Panc1 (cell line): ENCODE data around the gene OTUD3. TPM values are rescaled to one million over a fixed set of nuclear protein-coding genes. Genes with fewer than 3 reads are reported as not detected.

ENCODE experiments used
- ATAC-seq: fragments of 200-7000 bp; cut with Tn5 transposase; 2 replicates; pipeline ENCODE4 v1.9.1; 2020; ENCODE audit warnings: mild to moderate bottlenecking, moderate library complexity
- BruUV-seq: library from RNA; stranded (reverse); fragments of 400-500 nt; replicated peaks from 2 replicates; lab custom pipeline; 2021; lab: Mats Ljungman, UMichigan
- CTCF ChIA-PET: fragments of 300-600 bp; sonication (Branson Sonifier 250); formaldehyde crosslinking; loops from one replicate; lab custom pipeline; 2022; ENCODE audit warnings: antibody characterized with exemption; lab: Charles Lee
- POLR2A ChIA-PET: fragments of 300-600 bp; sonication (Branson Sonifier 250); formaldehyde crosslinking; loops from one replicate; lab custom pipeline; 2022; ENCODE audit warnings: antibody characterized with exemption; lab: Charles Lee
- DNase-seq: peaks from one replicate; pipeline ENCODE4 v3.0.0-alpha.2; 2010; ENCODE audit warnings: low read depth, low spot score
- H3K27ac ChIP-seq: 2 replicates; pipeline ENCODE4 v1.5.1; 2011; ENCODE audit warnings: mild to moderate bottlenecking, low read length, inconsistent platforms
- H3K27me3 ChIP-seq: fragments of 200-500 bp; sonication (Bioruptor generic); 2 replicates; pipeline ENCODE4 v1.6.0; 2014; ENCODE audit warnings: low read length, inconsistent platforms; ENCODE audit not compliant: control insufficient read depth, insufficient read depth
- H3K36me3 ChIP-seq: fragments of 200-500 bp; sonication (Bioruptor generic); 2 replicates; pipeline ENCODE4 v1.5.1; 2014; ENCODE audit warnings: inconsistent platforms, mild to moderate bottlenecking, low read length, moderate library complexity; ENCODE audit not compliant: control insufficient read depth, insufficient read depth
- H3K4me1 ChIP-seq: 2 replicates; pipeline ENCODE4 v1.5.1; 2011; ENCODE audit warnings: inconsistent platforms, mild to moderate bottlenecking, low read length, moderate library complexity; ENCODE audit not compliant: control insufficient read depth, insufficient read depth
- H3K4me3 ChIP-seq, 2 experiments: 2 replicates each; pipeline ENCODE4 v1.5.1; 2011 to 2012; ENCODE audit warnings: low read depth in 2 of 2, low read length in 2 of 2, mild to moderate bottlenecking in 2 of 2, inconsistent platforms in 1 of 2, moderate library complexity in 1 of 2
- H3K9me3 ChIP-seq: fragments of 200-500 bp; sonication (Bioruptor generic); 2 replicates; pipeline ENCODE4 v1.5.1; 2014; ENCODE audit warnings: low read depth, mild to moderate bottlenecking, inconsistent platforms, low read length, moderate library complexity; ENCODE audit not compliant: control insufficient read depth, insufficient read depth
- CTCF ChIP-seq: fragments of 450-650 bp; IDR thresholded peaks from 2 replicates; pipeline ENCODE4 v1.5.1; 2017; ENCODE audit warnings: mild to moderate bottlenecking
- POLR2AphosphoS5 ChIP-seq: IDR thresholded peaks from 2 replicates; pipeline ENCODE4 v1.6.1; 2012; ENCODE audit warnings: mild to moderate bottlenecking, low read depth, low read length, moderate library complexity
- REST ChIP-seq, 2 experiments: IDR thresholded peaks; 2 replicates each; pipeline ENCODE4 v1.6.1; 2011 to 2012; ENCODE audit warnings: low read depth in 2 of 2, control low read depth in 1 of 2, low read length in 1 of 2, mild to moderate bottlenecking in 1 of 2, moderate library complexity in 1 of 2; ENCODE audit not compliant: insufficient read depth in 1 of 2
- SIN3A ChIP-seq: IDR thresholded peaks from 2 replicates; pipeline ENCODE4 v1.6.1; 2012; ENCODE audit warnings: low read depth, mild to moderate bottlenecking, low read length, moderate library complexity, borderline replicate concordance; ENCODE audit not compliant: insufficient read depth
- TCF7L2 ChIP-seq: IDR thresholded peaks from 2 replicates; pipeline ENCODE4 v1.6.1; 2011; ENCODE audit warnings: mild to moderate bottlenecking, low read depth, low read length, inconsistent platforms
- in situ Hi-C: cut with HindIII; loops from 2 replicates; pipeline ENCODE4 v1.10.0; 2016; ENCODE audit warnings: low sequenced_read_pairs, low pct_unique_long_range_greater_than_20kb
- intact Hi-C: fragments of 100-400 bp; cut with micrococcal nuclease; formaldehyde crosslinking; loops from one replicate; pipeline ENCODE4 v1.10.0; 2022; ENCODE audit not compliant: unreplicated experiment
- total RNA-seq: library from RNA; stranded (reverse); gene quantifications from one replicate; pipeline ENCODE4 v1.2.1, GENCODE V29; 2021; ENCODE audit not compliant: unreplicated experiment

OTUD3 gene
- total RNA-seq, 1 experiment from 2014 or later, result 14.1 TPM

GRCh38 chr1:19921310-19921709 lies 39.1 kb downstream of the OTUD3 start:
- BruUV-seq, result no TSS peak
- Histone ChIP-seq H3K27me3 (no peaks in the 10 kb centered on the region), H3K4me1 (no peaks in the 10 kb centered on the region), H3K9me3 (no peaks in the 10 kb centered on the region), H3K36me3 (no peaks in the 10 kb centered on the region), H3K4me3 (no peak overlapping the region), H3K27ac (no peak overlapping the region)
- TF ChIP-seq POLR2AphosphoS5, result no peak
- TF ChIP-seq CTCF, result no peak
- TF ChIP-seq TCF7L2, result no peak
- TF ChIP-seq REST (IDR thresholded peaks at IDR 0.05; ENCODE audit: insufficient read depth in 1 of 2, low read depth in 2 of 2, low read length in 1 of 2), result no peak
- no peak for TF ChIP-seq SIN3A
- ChIA-PET POLR2A (interaction anchor here (0.6 kb wide), 1 partner anchor 295 kb away, joined by 14 read pairs; no protein-coding TSS in a partner anchor), CTCF (no interaction called here)
- in situ Hi-C loops, result no loop called here
- ATAC-seq (no peak), DNase-seq (no peak)
- intact Hi-C loops, result no loop called here

GRCh38 chr1:19922015-19922688 lies 40.0 kb downstream of the OTUD3 start:
- BruUV-seq, result no TSS peak
- in situ Hi-C loops, result no loop called here
- CTCF ChIA-PET, result interaction anchor here (0.5 kb wide), 1 partner anchor 231 kb away, joined by 11 read pairs; no protein-coding TSS in a partner anchor
- no peaks in the 10 kb centered on the region for H3K27me3 ChIP-seq
- intact Hi-C loops, result no loop called here
- DNase-seq, result no peak
- no peak for ATAC-seq
- no peak for TF ChIP-seq REST (IDR thresholded peaks at IDR 0.05; ENCODE audit: insufficient read depth in 1 of 2, low read depth in 2 of 2, low read length in 1 of 2)
- no peak overlapping the region for H3K27ac ChIP-seq
- POLR2A ChIA-PET, result no interaction called here
- no peak overlapping the region for H3K4me3 ChIP-seq
- H3K9me3 ChIP-seq, result no peaks in the 10 kb centered on the region
- H3K4me1 ChIP-seq, result no peaks in the 10 kb centered on the region
- H3K36me3 ChIP-seq, result no peaks in the 10 kb centered on the region
